Cardiac septum (tissue), 1 donor: ENCODE data around the gene RNU7-1. TPM values are rescaled to one million over a fixed set of nuclear protein-coding genes. Genes with fewer than 3 reads are reported as not detected.

Experiments
- DNase-seq: peaks from one replicate; pipeline ENCODE4 v3.0.0-alpha.2; 2020; ENCODE audit warnings: low spot score
- intact Hi-C: fragments of 100-400 bp; cut with DNase I; formaldehyde crosslinking; loops from one replicate; pipeline ENCODE4 v1.14.0; 2022
- total RNA-seq: library from RNA; stranded (reverse); fragmentation: NEBNext Ultra II Directional; extraction: Animal tissue kit (Norgen Biotek cat#: 25700); gene quantifications from one replicate; pipeline ENCODE4 v1.2.1, GENCODE V29; 2021
- donor health status: DM: no; HTN: no; CAD: no.

The RNU7-1 gene
- total RNA-seq, 1 donor from 2014 or later = not detected

DNA sequence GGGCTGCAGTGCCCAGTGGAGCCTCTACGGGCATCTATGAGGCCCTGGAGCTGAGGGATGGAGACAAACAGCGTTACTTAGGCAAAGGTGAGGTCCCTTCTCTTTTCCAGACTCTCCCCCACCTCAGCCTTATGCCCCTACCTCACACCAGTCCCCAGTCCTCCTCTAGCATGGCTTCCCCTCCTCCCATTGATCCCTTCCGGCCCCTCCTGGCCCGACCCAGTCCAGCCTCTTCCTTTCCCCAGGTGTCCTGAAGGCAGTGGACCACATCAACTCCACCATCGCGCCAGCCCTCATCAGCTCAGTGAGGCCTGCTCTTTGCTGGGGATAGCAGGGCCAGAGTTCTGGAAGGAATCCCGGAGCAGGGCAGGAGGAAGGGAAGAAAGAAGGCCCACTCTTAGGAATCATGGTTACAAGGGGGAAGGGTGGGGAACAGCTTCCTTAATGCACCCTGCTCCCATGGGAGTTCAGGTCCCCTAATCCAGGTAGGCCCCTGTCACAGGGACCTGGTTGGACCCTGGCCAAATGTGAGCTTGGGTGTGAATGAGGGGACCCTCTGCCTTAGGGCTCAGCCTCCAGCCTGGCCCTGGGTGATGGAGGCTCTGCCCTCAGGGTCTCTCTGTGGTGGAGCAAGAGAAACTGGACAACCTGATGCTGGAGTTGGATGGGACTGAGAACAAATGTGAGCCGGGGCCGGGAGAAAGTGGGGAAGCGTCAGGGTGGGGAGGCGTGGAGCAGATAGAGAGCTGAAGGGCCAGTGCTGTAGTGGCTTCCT is 27.0 kb upstream of the RNU7-1 start:
- no peak for DNase-seq
- intact Hi-C loops = no loop called here

DNA sequence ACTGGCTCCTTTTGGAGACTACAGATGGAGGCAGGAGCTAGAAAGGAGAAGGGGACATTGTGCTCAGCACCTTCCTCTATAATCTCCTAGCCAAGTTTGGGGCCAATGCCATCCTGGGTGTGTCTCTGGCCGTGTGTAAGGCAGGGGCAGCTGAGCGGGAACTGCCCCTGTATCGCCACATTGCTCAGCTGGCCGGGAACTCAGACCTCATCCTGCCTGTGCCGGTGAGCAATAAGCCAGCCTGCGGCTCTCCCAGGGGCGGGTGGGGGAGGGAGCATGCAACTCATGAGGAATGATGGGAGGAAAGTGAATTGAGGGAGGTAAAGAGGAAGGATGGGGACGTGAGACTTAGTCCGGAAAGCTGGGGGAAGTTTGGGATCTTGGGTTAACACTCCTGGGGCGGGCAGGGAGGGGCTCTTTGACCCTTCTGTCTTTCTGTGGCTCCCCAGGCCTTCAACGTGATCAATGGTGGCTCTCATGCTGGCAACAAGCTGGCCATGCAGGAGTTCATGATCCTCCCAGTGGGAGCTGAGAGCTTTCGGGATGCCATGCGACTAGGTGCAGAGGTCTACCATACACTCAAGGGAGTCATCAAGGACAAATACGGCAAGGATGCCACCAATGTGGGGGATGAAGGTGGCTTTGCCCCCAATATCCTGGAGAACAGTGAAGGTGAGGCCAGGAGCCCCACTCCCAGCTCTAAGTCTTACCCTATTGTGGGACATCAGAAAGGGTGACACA is 26.0 kb upstream of the RNU7-1 start:
- no peak for DNase-seq
- intact Hi-C loops = no loop called here

DNA sequence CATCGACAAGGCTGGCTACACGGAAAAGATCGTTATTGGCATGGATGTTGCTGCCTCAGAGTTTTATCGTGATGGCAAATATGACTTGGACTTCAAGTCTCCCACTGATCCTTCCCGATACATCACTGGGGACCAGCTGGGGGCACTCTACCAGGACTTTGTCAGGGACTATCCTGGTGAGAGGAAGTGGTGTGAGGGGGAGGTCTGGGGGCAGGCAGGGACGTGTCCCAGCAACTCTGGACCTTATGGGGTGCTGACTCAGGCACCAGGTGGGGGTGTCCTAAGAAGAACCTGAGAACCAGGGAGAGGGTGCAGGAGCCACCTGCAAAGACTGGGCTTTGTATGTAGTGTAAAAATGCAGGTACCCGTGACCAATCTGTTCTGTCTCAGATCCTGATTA is 24.0 kb upstream of the RNU7-1 start:
- intact Hi-C loops = no loop called here
- DNase-seq = no peak

DNA sequence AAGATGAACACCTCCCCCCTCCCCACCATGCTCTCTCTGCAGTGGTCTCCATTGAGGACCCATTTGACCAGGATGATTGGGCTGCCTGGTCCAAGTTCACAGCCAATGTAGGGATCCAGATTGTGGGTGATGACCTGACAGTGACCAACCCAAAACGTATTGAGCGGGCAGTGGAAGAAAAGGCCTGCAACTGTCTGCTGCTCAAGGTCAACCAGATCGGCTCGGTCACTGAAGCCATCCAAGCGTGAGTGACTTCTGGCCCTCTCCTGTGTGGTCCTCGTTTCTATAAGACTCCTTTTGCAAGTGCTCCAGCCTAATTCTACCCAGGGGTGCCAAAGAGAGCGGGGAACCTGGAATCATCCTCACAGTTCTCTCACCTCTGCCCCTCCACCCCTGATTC is 22.1 kb upstream of the RNU7-1 start:
- DNase-seq = no peak
- intact Hi-C loops = no loop called here

DNA sequence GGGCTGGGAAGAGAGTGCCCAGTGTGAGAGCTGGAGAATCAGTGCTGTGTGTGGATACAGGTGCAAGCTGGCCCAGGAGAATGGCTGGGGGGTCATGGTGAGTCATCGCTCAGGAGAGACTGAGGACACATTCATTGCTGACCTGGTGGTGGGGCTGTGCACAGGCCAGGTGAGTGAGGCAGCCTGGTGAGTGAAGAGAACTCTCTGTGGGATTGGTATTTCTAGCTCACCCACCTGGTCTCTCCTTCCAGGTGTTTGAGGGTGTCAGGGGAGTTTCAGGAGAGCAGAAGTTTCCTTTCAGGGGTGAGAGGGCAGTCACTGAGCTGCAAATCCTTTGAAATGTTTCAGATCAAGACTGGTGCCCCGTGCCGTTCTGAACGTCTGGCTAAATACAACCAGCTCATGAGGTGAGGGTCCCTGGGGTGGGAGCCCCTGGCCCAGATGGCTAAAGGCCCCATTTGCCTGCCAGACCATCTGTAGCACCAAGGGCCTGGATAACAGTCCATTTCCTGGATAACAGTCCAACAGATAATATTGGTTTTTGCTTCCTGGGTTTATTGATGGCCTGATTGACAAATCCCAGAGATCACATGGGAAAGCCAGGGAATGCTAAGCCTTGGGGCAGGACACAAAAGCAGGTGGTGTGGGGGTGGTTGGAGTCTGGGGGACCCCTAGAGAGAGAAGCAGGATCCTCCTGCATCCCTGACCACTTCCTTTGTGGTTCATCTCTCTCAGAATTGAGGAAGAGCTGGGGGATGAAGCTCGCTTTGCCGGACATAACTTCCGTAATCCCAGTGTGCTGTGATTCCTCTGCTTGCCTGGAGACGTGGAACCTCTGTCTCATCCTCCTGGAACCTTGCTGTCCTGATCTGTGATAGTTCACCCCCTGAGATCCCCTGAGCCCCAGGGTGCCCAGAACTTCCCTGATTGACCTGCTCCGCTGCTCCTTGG is 21.3 kb upstream of the RNU7-1 start:
- no peak for DNase-seq
- intact Hi-C loops = no loop called here

DNA sequence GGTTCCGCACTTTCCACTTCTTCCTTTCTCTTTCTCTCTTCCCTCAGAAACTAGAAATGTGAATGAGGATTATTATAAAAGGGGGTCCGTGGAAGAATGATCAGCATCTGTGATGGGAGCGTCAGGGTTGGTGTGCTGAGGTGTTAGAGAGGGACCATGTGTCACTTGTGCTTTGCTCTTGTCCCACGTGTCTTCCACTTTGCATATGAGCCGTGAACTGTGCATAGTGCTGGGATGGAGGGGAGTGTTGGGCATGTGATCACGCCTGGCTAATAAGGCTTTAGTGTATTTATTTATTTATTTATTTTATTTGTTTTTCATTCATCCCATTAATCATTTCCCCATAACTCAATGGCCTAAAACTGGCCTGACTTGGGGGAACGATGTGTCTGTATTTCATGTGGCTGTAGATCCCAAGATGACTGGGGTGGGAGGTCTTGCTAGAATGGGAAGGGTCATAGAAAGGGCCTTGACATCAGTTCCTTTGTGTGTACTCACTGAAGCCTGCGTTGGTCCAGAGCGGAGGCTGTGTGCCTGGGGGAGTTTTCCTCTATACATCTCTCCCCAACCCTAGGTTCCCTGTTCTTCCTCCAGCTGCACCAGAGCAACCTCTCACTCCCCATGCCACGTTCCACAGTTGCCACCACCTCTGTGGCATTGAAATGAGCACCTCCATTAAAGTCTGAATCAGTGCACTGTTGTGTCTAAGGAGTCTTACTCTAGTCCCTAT is 20.4 kb upstream of the RNU7-1 start:
- no peak for DNase-seq
- intact Hi-C loops = no loop called here

DNA sequence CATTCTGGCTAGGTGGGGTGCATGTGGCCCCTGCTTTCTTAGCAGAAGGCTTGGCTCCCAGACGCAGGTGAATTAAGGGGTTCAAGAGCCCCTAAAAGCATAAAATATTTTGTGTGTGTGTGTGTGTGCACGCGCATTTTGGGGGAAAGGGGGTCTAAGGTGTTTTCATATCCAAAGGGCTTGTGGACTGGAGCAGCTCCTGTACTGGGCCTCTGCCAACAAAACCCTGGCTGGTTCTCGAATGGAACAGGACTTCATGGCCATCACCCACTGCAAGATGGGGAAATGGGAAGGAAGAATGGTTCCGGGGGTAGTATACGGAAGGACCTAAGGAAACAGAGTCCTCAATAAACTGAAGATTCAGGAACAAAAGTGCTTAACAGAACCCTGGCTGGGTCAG is 19.8 kb upstream of the RNU7-1 start:
- no peak for DNase-seq
- intact Hi-C loops = loop anchor here (2.0 kb wide), 2 partner anchors 21 to 41 kb away; partner anchors contain the start of gene C12orf57

DNA sequence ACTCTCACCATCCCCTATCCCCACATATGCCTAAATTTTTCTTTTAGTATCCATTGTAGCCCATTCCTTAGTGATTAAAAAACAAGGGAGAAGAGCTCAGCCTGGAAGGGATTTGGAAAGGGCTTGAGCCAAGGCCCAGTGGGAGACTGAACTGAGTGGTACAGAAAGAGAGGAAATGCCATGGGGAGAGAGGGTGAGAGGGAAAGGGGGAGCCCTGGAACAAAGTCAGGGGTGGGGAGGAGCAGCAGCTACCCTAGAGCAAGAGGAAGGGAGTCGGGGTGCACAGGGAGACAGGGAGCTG is 18.4 kb upstream of the RNU7-1 start:
- intact Hi-C loops = loop anchor here (2.0 kb wide), 2 partner anchors 20 to 40 kb away; partner anchors contain the start of gene C12orf57
- DNase-seq = no peak

DNA sequence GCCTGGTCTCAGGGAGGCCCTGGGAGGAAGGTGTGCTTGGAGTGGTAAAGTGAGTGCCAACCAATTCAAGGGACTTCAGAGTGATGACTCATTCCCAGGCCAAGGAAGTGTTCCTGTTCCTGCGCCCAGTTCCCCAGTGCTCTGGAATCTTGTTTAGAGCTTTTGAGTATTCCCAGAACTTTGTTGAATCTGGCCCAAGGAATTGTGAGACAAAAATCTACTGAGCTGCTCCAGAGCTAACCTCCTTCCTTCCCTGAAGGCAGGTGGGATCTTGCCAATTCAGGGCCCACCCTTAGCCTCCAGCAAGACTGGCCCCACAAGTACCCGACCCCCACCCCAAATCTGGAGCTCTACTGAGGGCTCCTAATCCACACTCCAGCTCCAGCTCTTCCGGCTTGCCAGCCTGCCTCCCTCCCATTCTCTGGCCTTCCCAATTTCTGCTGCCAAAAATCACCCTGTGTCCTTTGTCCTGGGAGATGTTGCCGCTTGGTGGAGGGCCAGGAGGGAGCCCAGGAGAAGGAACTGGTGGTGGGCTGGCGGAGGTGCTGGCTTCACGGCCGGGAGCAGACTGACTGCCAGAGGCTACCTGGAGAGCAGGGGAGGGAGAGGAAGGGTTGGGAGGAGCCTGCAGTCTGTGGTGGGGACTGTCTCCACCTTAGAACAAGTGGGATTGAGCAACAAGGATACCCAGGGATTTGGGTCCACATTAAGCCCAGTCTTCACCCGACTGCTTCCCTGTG is 17.9 kb upstream of the RNU7-1 start:
- intact Hi-C loops = loop anchor here (2.0 kb wide), 2 partner anchors 19 to 39 kb away; partner anchors contain the start of gene C12orf57
- DNase-seq = peak; percentile 81

DNA sequence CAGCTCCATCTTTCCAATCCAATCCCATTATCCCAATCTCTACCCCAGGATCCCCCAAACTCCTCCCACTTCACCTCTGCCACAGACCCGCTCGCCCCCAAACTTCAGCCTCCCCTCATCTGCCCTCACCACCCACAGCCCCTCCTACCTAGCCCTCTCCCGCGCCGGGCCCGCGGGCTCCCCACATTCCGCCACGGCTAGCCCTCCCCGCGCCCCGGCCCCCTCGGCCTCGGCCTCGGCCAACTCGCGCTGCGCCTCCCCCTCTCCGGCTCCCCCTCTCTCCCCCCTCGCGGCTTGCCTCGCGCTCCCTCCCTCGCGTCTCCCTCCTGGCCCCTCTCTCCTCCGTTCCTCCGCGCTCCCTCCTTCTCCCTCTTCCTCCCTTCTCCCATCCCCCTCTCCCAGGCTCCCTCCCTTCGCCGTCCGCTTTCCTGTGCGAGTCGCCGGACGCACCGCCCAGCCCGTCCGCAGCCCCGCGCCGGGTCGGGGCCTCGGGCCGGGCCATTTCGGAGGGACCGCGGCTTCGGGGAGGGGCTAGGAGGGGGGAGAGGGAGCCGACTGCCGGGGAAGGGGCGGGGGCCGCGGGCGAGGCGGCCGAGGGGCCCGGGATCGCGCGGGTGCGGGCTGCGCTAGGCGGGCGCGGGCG is 16.1 kb upstream of the RNU7-1 start, which contains the start of gene ATN1:
Gene ATN1 (plus strand): TSS at position 581 of the 643 bp plus-strand sequence. CDS start 6,043 bp downstream, outside the sequence.
- peak; percentile 90 for DNase-seq
- intact Hi-C loops = no loop called here

DNA sequence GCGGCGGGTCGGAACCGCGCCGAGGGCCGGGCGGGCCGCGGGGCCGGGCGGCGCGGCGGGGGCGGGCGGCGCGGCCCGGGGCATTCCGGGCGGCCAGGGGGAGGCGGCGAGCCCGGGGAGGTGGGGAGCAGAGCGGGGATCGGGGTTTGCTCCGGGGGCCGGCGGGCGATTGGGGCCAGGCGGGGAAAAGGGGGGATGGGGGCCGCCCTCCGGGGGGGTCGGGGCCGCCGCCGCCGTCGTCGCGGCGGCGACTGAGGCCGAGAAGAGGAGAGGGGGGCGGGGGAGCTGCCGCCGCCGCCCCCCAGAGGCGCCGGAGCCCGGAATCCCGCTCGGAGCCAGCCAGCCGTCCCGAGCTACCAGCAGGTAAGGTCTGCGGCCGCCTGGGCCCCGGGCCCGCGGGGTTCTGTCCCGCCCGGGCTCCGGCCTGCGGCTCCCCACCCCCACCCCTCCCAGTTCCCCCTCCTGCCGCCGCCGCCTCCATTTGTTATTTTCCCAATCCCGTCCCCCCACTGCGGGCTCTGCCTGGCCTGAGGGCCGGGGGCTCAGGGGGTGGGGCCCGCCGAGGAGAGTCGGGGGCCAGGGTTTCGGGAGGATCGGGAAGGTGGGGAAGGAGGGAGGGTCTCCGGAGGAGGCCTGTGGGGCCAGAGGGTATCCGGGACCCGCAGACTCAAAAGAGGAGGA is 15.5 kb upstream of the RNU7-1 start:
- DNase-seq = peak; percentile 61
- intact Hi-C loops = no loop called here

DNA sequence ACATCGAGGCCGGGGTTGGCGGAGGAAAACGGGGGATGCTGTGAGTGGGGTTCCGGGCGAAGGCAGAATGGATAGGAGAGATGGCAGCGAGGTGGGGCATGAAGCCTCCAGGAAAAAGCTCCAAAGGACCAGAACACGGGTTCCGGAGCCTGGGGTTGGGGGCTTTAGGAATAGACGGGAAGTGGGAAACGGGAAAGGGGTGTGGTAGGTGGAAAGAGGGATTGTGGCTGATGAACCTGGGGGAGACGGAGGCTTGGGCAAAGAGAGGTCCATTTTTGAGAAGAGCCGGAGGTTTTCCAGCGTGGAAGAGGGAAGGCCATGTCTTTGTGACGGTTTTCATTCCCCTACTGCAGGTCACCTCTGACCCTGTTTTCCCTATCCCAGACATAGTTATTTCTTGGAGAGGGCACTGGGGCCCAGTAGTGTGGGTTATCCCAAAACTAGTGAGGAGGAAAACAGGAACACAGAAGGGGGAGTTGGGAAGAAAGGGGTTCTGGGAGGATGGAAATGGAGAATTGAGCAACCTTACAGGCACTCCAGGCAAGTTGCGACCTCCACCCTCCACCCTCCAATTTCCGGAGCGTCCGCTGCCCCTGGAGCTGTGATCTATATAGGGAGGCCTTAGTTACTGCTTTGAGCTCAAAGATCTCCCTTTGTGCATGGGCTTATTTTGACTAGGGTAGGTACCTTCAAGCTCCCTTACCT is 14.8 kb upstream of the RNU7-1 start:
- DNase-seq = no peak
- intact Hi-C loops = no loop called here

DNA sequence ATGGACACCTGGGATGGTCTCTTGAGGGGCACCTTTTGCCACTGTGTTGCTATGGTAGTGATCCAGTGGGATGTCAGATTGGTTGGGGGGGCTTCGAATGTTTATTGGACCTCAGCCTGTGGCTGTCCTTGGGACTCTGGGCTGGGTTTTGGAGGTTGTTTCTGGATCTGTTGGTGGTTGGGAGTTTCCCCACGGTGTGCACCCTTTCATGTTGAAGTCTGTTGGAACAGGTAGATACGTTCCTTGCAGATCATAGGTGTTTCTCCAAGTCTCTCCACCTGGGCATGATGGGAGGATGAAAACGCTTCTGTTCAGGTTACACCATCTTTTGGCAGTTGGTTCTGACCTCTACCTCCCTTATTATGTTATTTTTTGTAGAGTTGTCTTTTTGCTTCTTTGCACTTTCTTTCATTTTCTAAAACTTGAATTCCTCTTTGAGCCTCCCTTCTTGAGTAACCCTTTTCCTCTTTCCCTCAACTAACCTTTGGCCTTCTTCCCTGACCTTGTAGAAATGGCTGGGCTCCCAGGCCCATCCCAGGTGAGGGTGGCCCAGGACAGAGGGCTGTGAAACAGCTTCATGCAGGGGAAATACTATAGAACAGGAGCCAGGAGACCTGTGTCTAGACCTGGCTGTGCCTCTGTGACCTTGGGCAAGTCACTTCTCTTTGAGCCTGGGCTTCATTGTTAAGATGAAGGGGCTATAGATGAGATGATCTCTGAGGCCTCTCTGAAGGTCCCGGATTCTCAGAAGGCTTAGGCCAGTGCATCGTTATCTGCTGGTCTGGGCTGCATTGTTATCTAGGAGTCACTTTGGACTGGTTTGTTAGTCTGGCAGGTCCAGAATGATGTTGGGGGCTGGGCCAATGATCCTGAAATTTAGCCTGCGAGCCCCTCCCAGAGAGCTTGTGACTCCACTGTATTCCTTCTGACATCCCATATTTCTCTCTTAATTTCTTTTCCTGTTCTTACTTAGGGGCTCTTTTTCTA is 13.9 kb upstream of the RNU7-1 start:
- DNase-seq = peak; percentile 24
- intact Hi-C loops = no loop called here

DNA sequence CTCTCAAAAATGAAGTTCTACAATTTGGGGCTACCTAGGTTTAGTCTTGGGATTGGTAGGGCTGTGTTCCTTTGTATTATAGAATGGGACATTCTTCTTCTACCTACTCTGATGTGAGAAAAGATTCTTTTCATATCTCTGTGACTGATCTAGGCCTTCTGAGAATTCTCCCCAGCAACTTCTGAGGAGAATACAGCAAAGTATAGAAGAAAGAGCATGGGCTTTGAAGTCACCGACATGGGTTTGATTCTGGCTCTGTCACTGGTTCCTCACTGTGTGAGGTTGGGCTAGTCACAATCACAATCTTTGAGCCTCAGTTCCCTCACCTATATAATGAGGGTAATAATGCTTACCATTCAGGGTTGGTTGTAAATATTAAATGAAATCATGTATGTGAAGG is 10.8 kb upstream of the RNU7-1 start:
- no peak for DNase-seq

DNA sequence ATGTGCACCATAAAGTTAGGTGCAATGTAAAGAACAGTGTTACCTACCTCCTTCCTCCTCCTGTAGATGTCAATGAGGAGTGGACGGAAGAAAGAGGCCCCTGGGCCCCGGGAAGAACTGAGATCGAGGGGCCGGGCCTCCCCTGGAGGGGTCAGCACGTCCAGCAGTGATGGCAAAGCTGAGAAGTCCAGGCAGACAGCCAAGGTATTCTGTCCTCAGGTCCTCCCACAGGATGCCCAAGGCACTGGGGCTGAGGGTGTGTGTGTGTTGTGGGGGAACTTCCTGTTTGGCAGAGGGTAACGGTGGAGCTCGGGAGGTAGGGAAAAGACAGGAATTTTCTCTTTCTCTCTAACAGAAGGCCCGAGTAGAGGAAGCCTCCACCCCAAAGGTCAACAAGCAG is 9.5 kb upstream of the RNU7-1 start:
- intact Hi-C loops = no loop called here
- no peak for DNase-seq

More for the DNA sequence above, 10.8 kb upstream of the RNU7-1 start:
- intact Hi-C loops = no loop called here
